HG03095 (cell line): ENCODE results near the gene PCDHGA5.
"Not testable (repeated sequence)": the region's sequence is repeated elsewhere in the genome, so short reads cannot be mapped to it uniquely, and the experiment has no call there.

Experiments
- ATAC-seq: cut with Tn5 transposase; IDR thresholded peaks from one replicate; pipeline ENCODE4 v1.9.1; 2021; ENCODE audit warnings: moderate library complexity; ENCODE audit not compliant: unreplicated experiment

Gene PCDHGA5

GRCh38 chr5:141349917-141350619 lies 13.9 kb upstream of the PCDHGA5 start, which contains the start of gene PCDHGB1:
TSS of gene PCDHGB1 (plus strand) at chr5:141350099. CDS start at chr5:141350261, 162 bp downstream.
- peak; percentile 89 for ATAC-seq

GRCh38 chr5:141351591-141351990 lies 12.4 kb upstream of the PCDHGA5 start:
- no peak for ATAC-seq

GRCh38 chr5:141354900-141355469 lies 9.0 kb upstream of the PCDHGA5 start, which contains the start of gene PCDHGA4:
TSS of gene PCDHGA4 (plus strand) at chr5:141355021. CDS start at chr5:141355108, 87 bp downstream.
- ATAC-seq: no peak

GRCh38 chr5:141355641-141356040 lies 8.3 kb upstream of the PCDHGA5 start:
- no peak for ATAC-seq

- no peak for ATAC-seq
These were observed 7.8 kb upstream of the PCDHGA5 start for GRCh38 chr5:141356133-141356532.

GRCh38 chr5:141356950-141357349 lies 7.0 kb upstream of the PCDHGA5 start:
- ATAC-seq: no peak

GRCh38 chr5:141359790-141360426 lies 4.1 kb upstream of the PCDHGA5 start, which contains the start of gene PCDHGB2:
TSS of gene PCDHGB2 (plus strand) at chr5:141359994. CDS start at chr5:141360136, 142 bp downstream.
- ATAC-seq: no peak

- ATAC-seq: no peak
These were observed 3.3 kb upstream of the PCDHGA5 start for GRCh38 chr5:141360685-141361084.

- no peak for ATAC-seq
These were observed 1.2 kb upstream of the PCDHGA5 start for GRCh38 chr5:141362719-141363118.

- ATAC-seq: no peak
These were observed 2.3 kb downstream of the PCDHGA5 start for GRCh38 chr5:141366016-141366896.

- peak; percentile 99 for ATAC-seq
These were observed 6.3 kb downstream of the PCDHGA5 start, which contains the start of gene PCDHGB3 for GRCh38 chr5:141369994-141370848. TSS of gene PCDHGB3 (plus strand) at chr5:141370242. CDS start at chr5:141370395, 153 bp downstream.

GRCh38 chr5:141371572-141372475 lies 7.9 kb downstream of the PCDHGA5 start:
- no peak for ATAC-seq

GRCh38 chr5:141373673-141374317 lies 9.8 kb downstream of the PCDHGA5 start, which contains the start of gene PCDHGA6:
TSS of gene PCDHGA6 (plus strand) at chr5:141373891. CDS start at chr5:141374084, 193 bp downstream.
- ATAC-seq: no peak

GRCh38 chr5:141374627-141375026 lies 10.7 kb downstream of the PCDHGA5 start:
- no peak for ATAC-seq

- ATAC-seq: not testable (repeated sequence)
These were observed 11.6 kb downstream of the PCDHGA5 start for GRCh38 chr5:141375444-141376155.

GRCh38 chr5:141382469-141383294 lies 18.7 kb downstream of the PCDHGA5 start, which contains the start of gene PCDHGA7:
TSS of gene PCDHGA7 (plus strand) at chr5:141382742. CDS start at chr5:141382900, 158 bp downstream.
- no peak for ATAC-seq
